CD8-positive, alpha-beta memory T cell (primary cell): ENCODE measurements around the gene ATP2C2. TPM values are rescaled to one million over a fixed set of nuclear protein-coding genes. Genes with fewer than 3 reads are reported as not detected.
A peak's percentile ranks its signal among the peaks of the same experiment; 100 is the strongest.

Source experiments
- CTCF ChIA-PET: fragments of 350-600 bp; sonication (Branson Sonifier 250); formaldehyde crosslinking; loops from one replicate; lab custom pipeline; 2021; ENCODE audit warnings: antibody characterized with exemption; lab: Charles Lee
- POLR2A ChIA-PET: fragments of 350-600 bp; sonication (Branson Sonifier 250); formaldehyde crosslinking; loops from one replicate; lab custom pipeline; 2021; ENCODE audit warnings: antibody characterized with exemption; lab: Charles Lee
- DNase-seq, 5 donors: peaks; one replicate each; pipeline versions ENCODE4 v3.0.0 to v3.0.0-alpha.2; 2020 to 2022; ENCODE audit warnings: mixed read lengths in 1 of 5
- H3K27ac ChIP-seq: one replicate; pipeline ENCODE4 v1.7.0; 2013; ENCODE audit warnings: low read depth, mild to moderate bottlenecking, low read length, moderate library complexity
- H3K27me3 ChIP-seq: 2 replicates; pipeline ENCODE4 v1.7.0; 2013; ENCODE audit warnings: low read length, mild to moderate bottlenecking; ENCODE audit not compliant: insufficient read depth, poor library complexity, severe bottlenecking
- H3K36me3 ChIP-seq: 2 replicates; pipeline ENCODE4 v1.7.0; 2013; ENCODE audit warnings: mild to moderate bottlenecking, low read length, moderate library complexity; ENCODE audit not compliant: insufficient read depth
- H3K4me1 ChIP-seq: 2 replicates; pipeline ENCODE4 v1.7.0; 2013; ENCODE audit warnings: mild to moderate bottlenecking, low read length, moderate library complexity; ENCODE audit not compliant: insufficient read depth
- H3K4me3 ChIP-seq: 2 replicates; pipeline ENCODE4 v1.7.0; 2013; ENCODE audit warnings: mild to moderate bottlenecking, low read length
- H3K9me3 ChIP-seq: 2 replicates; pipeline ENCODE4 v1.7.0; 2013; ENCODE audit warnings: mild to moderate bottlenecking, low read length
- H3K27ac Mint-ChIP-seq, 8 donors: one replicate each; pipeline ENCODE4 v1.8.0; 2020 to 2021; ENCODE audit warnings: mixed read lengths in 8 of 8, mild to moderate bottlenecking in 6 of 8, inconsistent platforms in 3 of 8, moderate library complexity in 3 of 8
- H3K27me3 Mint-ChIP-seq, 2 donors: one replicate each; pipeline ENCODE4 v1.8.0; 2020 to 2021; ENCODE audit warnings: mixed read lengths in 2 of 2, mild to moderate bottlenecking in 1 of 2, moderate library complexity in 1 of 2
- H3K36me3 Mint-ChIP-seq, 3 donors: one replicate each; pipeline ENCODE4 v1.8.0; 2020 to 2021; ENCODE audit warnings: mixed read lengths in 3 of 3, inconsistent platforms in 1 of 3, mild to moderate bottlenecking in 1 of 3
- H3K4me1 Mint-ChIP-seq, 3 donors: one replicate each; pipeline ENCODE4 v1.8.0; 2020 to 2021; ENCODE audit warnings: mixed read lengths in 3 of 3, inconsistent platforms in 1 of 3, mild to moderate bottlenecking in 1 of 3
- H3K4me3 Mint-ChIP-seq, 7 donors: one replicate each; pipeline ENCODE4 v1.8.0; 2020 to 2021; ENCODE audit warnings: mixed read lengths in 7 of 7, mild to moderate bottlenecking in 6 of 7, moderate library complexity in 4 of 7, inconsistent platforms in 2 of 7
- H3K9me3 Mint-ChIP-seq, 5 donors: one replicate each; pipeline ENCODE4 v1.8.0; 2020 to 2022; ENCODE audit warnings: mixed read lengths in 5 of 5, mild to moderate bottlenecking in 3 of 5, moderate library complexity in 2 of 5, inconsistent platforms in 1 of 5
- polyA plus RNA-seq: library from polyadenylated mRNA; unstranded; fragments of 300-500 nt; fragmentation: Illumina TruSeq; gene quantifications from one replicate; pipeline ENCODE4 v1.2.3, GENCODE V29; 2021
- total RNA-seq, 2 experiments: library from RNA; stranded (reverse); gene quantifications; one replicate each; pipeline ENCODE4 v1.2.3, GENCODE V29; 2021

Gene ATP2C2
- total and polyA plus RNA-seq, 3 experiments from 2014 or later: not detected

GRCh38 chr16:84408314-84408690, 40.0 kb downstream of the ATP2C2 start:
- H3K4me3 ChIP-seq: no peak overlapping the region
- Mint-ChIP-seq H3K36me3 (no peaks in the 10 kb centered on the region), H3K27me3 (peaks cover 23 to 47% of the 10 kb centered on the region in 2 donors), H3K27ac (no peak overlapping the region), H3K9me3 (no peaks in the 10 kb centered on the region), H3K4me3 (peak overlapping the region in 1 of 7 donors; percentile 58), H3K4me1 (no peaks in the 10 kb centered on the region)
- peaks cover 9% of the 10 kb centered on the region for H3K27me3 ChIP-seq
- POLR2A ChIA-PET: no interaction called here
- no peak overlapping the region for H3K27ac ChIP-seq
- no peaks in the 10 kb centered on the region for H3K9me3 ChIP-seq
- no peaks in the 10 kb centered on the region for H3K36me3 ChIP-seq
- CTCF ChIA-PET: no interaction called here
- no peak for DNase-seq
- no peaks in the 10 kb centered on the region for H3K4me1 ChIP-seq

- Histone ChIP-seq H3K4me3 (no peak overlapping the region), H3K9me3 (no peaks in the 10 kb centered on the region), H3K27me3 (peaks cover 9% of the 10 kb centered on the region), H3K27ac (no peak overlapping the region), H3K36me3 (no peaks in the 10 kb centered on the region), H3K4me1 (no peaks in the 10 kb centered on the region)
- no peaks in the 10 kb centered on the region for H3K4me1 Mint-ChIP-seq
- ChIA-PET POLR2A (no interaction called here), CTCF (no interaction called here)
- no peak overlapping the region for H3K4me3 Mint-ChIP-seq
- H3K27me3 Mint-ChIP-seq: peaks cover 23 to 46% of the 10 kb centered on the region in 2 donors
- H3K27ac Mint-ChIP-seq: no peak overlapping the region
- H3K9me3 Mint-ChIP-seq: no peaks in the 10 kb centered on the region
- no peaks in the 10 kb centered on the region for H3K36me3 Mint-ChIP-seq
- no peak for DNase-seq
These were observed 40.5 kb downstream of the ATP2C2 start for GRCh38 chr16:84408856-84409255.

GRCh38 chr16:84410361-84411138, 42.2 kb downstream of the ATP2C2 start:
- CTCF ChIA-PET: no interaction called here
- no peaks in the 10 kb centered on the region for H3K4me1 ChIP-seq
- H3K27me3 Mint-ChIP-seq: peaks cover 21 to 30% of the 10 kb centered on the region in 2 donors
- no peaks in the 10 kb centered on the region for H3K36me3 ChIP-seq
- DNase-seq: no peak
- H3K27ac Mint-ChIP-seq: no peak overlapping the region
- H3K4me3 Mint-ChIP-seq: no peak overlapping the region
- no peaks in the 10 kb centered on the region for H3K4me1 Mint-ChIP-seq
- H3K4me3 ChIP-seq: no peak overlapping the region
- H3K27me3 ChIP-seq: peaks cover 9% of the 10 kb centered on the region
- POLR2A ChIA-PET: no interaction called here
- H3K9me3 Mint-ChIP-seq: no peaks in the 10 kb centered on the region
- H3K36me3 Mint-ChIP-seq: no peaks in the 10 kb centered on the region
- H3K9me3 ChIP-seq: no peaks in the 10 kb centered on the region
- H3K27ac ChIP-seq: no peak overlapping the region

- POLR2A ChIA-PET: no interaction called here
- Histone ChIP-seq H3K9me3 (no peaks in the 10 kb centered on the region), H3K27ac (no peak overlapping the region), H3K27me3 (no peaks in the 10 kb centered on the region), H3K4me1 (no peaks in the 10 kb centered on the region), H3K4me3 (no peak overlapping the region), H3K36me3 (no peaks in the 10 kb centered on the region)
- H3K4me3 Mint-ChIP-seq: no peak overlapping the region
- CTCF ChIA-PET: no interaction called here
- H3K4me1 Mint-ChIP-seq: no peaks in the 10 kb centered on the region
- no peaks in the 10 kb centered on the region for H3K9me3 Mint-ChIP-seq
- DNase-seq: no peak
- no peaks in the 10 kb centered on the region for H3K36me3 Mint-ChIP-seq
- peaks cover 18 to 21% of the 10 kb centered on the region in 2 donors for H3K27me3 Mint-ChIP-seq
- no peak overlapping the region for H3K27ac Mint-ChIP-seq
These were observed 43.4 kb downstream of the ATP2C2 start for GRCh38 chr16:84411768-84412167.

- H3K36me3 ChIP-seq: no peaks in the 10 kb centered on the region
- no peak for DNase-seq
- no peak overlapping the region for H3K27ac Mint-ChIP-seq
- H3K4me1 Mint-ChIP-seq: no peaks in the 10 kb centered on the region
- no peaks in the 10 kb centered on the region for H3K9me3 ChIP-seq
- no peak overlapping the region for H3K27ac ChIP-seq
- H3K27me3 Mint-ChIP-seq: peaks cover 15 to 21% of the 10 kb centered on the region in 2 donors
- no peak overlapping the region for H3K4me3 ChIP-seq
- H3K4me3 Mint-ChIP-seq: no peak overlapping the region
- CTCF ChIA-PET: no interaction called here
- no peaks in the 10 kb centered on the region for H3K36me3 Mint-ChIP-seq
- POLR2A ChIA-PET: no interaction called here
- H3K27me3 ChIP-seq: no peaks in the 10 kb centered on the region
- no peaks in the 10 kb centered on the region for H3K4me1 ChIP-seq
- no peaks in the 10 kb centered on the region for H3K9me3 Mint-ChIP-seq
These were observed 43.9 kb downstream of the ATP2C2 start for GRCh38 chr16:84412262-84412661.

- no peaks in the 10 kb centered on the region for H3K27me3 ChIP-seq
- Mint-ChIP-seq H3K4me3 (no peak overlapping the region), H3K27me3 (peaks cover 14 to 21% of the 10 kb centered on the region in 2 donors), H3K4me1 (no peaks in the 10 kb centered on the region), H3K27ac (no peak overlapping the region), H3K9me3 (no peaks in the 10 kb centered on the region), H3K36me3 (no peaks in the 10 kb centered on the region)
- no peak overlapping the region for H3K4me3 ChIP-seq
- H3K36me3 ChIP-seq: no peaks in the 10 kb centered on the region
- ChIA-PET POLR2A (no interaction called here), CTCF (no interaction called here)
- DNase-seq: no peak
- H3K9me3 ChIP-seq: no peaks in the 10 kb centered on the region
- H3K27ac ChIP-seq: no peak overlapping the region
- H3K4me1 ChIP-seq: no peaks in the 10 kb centered on the region
These were observed 45.1 kb downstream of the ATP2C2 start for GRCh38 chr16:84413244-84414004.

- DNase-seq: no peak
- Histone ChIP-seq H3K27me3 (no peaks in the 10 kb centered on the region), H3K36me3 (no peaks in the 10 kb centered on the region), H3K9me3 (no peaks in the 10 kb centered on the region), H3K4me1 (no peaks in the 10 kb centered on the region), H3K27ac (no peak overlapping the region), H3K4me3 (no peak overlapping the region)
- no peaks in the 10 kb centered on the region for H3K36me3 Mint-ChIP-seq
- H3K9me3 Mint-ChIP-seq: no peaks in the 10 kb centered on the region
- CTCF ChIA-PET: no interaction called here
- no peaks in the 10 kb centered on the region for H3K4me1 Mint-ChIP-seq
- H3K4me3 Mint-ChIP-seq: no peak overlapping the region
- POLR2A ChIA-PET: no interaction called here
- no peak overlapping the region for H3K27ac Mint-ChIP-seq
- H3K27me3 Mint-ChIP-seq: peaks cover 11 to 24% of the 10 kb centered on the region in 2 donors
These were observed 46.5 kb downstream of the ATP2C2 start for GRCh38 chr16:84414789-84415326.
